ENCODE results near the gene FOXO3. TPM values are rescaled to one million over a fixed set of nuclear protein-coding genes. Genes with fewer than 3 reads are reported as not detected.
"Not testable (repeated sequence)": the region's sequence is repeated elsewhere in the genome, so short reads cannot be mapped to it uniquely, and the experiment has no call there.

Gene FOXO3
- total RNA-seq, 1 donor from 2014 or later: 32.8 TPM

DNA sequence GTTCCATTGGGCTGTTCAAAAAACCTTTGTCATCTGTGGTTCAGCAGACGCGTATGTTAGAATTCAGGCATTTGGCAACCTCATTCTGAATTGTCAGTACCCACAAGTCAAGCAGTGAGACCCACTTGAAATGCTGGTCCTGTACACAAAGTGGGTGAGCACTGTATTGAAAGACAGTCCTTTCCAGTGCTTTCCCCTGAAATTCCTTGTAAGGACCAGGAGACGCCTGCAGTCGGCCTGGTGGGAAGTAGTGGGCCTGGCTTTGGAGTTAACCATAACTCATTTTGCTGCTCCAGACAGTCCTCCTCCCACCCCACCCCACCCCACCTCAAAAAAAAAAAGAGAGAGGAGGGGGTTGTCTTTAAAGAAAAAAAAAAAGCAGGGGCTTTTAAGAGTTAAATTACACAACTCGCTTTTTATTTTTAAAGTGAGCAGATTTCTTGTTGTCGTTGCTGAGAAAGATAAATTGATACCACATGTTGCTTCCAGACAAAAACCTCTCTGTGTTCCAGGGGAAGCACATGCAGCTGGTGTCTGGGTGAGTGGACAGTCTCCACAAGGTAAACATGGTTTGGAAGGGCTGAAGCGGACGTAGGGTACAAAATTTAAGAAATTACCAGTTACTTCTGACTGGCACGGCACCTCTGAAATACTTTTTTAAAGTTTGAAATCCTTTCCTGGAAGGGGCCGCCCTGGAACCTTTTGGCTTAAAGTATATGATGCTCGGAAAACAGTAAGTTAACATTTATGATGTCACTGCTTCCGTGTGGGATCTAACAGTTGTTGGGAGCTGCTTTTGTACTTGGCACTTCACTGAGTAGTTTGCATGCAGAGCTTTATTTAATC lies 95.3 kb downstream of the FOXO3 start:
- DNase-seq (ENCODE audit: low read depth, low spot score): no peak
- Mint-ChIP-seq H3K36me3 (ENCODE audit: low read depth) (peaks cover 2% of the 10 kb centered on the region), H3K4me3 (peak overlapping the region; percentile 62), H3K27me3 (ENCODE audit: low read depth) (no peaks in the 10 kb centered on the region), H3K4me1 (peaks cover 54% of the 10 kb centered on the region), H3K27ac (ENCODE audit: unreplicated experiment) (peak overlapping the region; percentile 10), H3K9me3 (no peaks in the 10 kb centered on the region)
- TF ChIP-seq, protein P1, sequence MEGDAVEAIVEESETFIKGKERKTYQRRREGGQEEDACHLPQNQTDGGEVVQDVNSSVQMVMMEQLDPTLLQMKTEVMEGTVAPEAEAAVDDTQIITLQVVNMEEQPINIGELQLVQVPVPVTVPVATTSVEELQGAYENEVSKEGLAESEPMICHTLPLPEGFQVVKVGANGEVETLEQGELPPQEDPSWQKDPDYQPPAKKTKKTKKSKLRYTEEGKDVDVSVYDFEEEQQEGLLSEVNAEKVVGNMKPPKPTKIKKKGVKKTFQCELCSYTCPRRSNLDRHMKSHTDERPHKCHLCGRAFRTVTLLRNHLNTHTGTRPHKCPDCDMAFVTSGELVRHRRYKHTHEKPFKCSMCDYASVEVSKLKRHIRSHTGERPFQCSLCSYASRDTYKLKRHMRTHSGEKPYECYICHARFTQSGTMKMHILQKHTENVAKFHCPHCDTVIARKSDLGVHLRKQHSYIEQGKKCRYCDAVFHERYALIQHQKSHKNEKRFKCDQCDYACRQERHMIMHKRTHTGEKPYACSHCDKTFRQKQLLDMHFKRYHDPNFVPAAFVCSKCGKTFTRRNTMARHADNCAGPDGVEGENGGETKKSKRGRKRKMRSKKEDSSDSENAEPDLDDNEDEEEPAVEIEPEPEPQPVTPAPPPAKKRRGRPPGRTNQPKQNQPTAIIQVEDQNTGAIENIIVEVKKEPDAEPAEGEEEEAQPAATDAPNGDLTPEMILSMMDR (conservative IDR thresholded peaks at IDR 0.05): no peak

DNA sequence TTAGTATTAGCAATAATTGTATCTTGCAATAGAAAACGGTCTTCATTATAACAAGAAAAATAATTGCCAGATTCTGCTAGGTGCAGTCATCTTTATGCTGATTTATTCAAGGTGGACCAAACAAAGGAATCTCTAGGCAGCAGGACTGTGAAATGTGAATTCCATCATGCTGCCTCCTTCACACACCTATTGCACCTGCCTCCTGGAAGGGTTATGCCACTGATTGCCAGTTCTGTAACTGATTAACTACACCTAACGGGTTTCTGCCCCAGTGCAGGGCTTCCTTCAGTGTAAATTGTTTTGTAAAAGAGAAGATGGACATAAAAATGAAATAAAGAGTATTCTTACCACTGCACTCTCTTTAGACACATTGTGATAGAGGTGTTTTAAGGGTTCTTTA lies 96.1 kb downstream of the FOXO3 start:
- TF ChIP-seq, protein P1 (conservative IDR thresholded peaks at IDR 0.05): no peak
- H3K9me3 Mint-ChIP-seq: no peaks in the 10 kb centered on the region
- DNase-seq (ENCODE audit: low read depth, low spot score): no peak
- peak overlapping the region; percentile 22 for H3K27ac Mint-ChIP-seq (ENCODE audit: unreplicated experiment)
- H3K27me3 Mint-ChIP-seq (ENCODE audit: low read depth): no peaks in the 10 kb centered on the region
- H3K4me3 Mint-ChIP-seq: no peak overlapping the region
- H3K36me3 Mint-ChIP-seq (ENCODE audit: low read depth): peaks cover 2% of the 10 kb centered on the region
- peaks cover 49% of the 10 kb centered on the region for H3K4me1 Mint-ChIP-seq

DNA sequence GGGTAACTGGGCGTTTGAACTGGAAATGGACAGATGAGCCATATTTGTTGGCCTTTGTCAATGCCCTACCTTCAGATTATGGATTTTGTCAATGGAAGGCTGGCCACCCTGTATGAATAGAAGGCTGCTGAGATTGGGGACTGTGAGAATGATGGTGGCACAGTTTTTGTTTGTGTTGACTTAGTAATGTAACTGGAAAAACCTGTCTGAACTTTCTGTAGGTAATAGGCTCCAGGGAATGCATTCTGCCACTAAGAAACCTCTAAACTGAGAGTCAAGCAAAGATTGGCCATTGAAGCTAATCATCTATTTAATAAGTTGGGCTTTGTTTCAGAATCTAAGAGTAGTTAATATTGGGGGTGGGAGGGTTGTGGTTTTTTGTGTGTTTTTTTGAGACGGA lies 97.5 kb downstream of the FOXO3 start:
- H3K27ac Mint-ChIP-seq (ENCODE audit: unreplicated experiment): peak overlapping the region; percentile 40
- H3K4me1 Mint-ChIP-seq: peaks cover 49% of the 10 kb centered on the region
- no peaks in the 10 kb centered on the region for H3K27me3 Mint-ChIP-seq (ENCODE audit: low read depth)
- no peak for DNase-seq (ENCODE audit: low read depth, low spot score)
- H3K4me3 Mint-ChIP-seq: no peak overlapping the region
- no peaks in the 10 kb centered on the region for H3K9me3 Mint-ChIP-seq
- TF ChIP-seq, protein P1 (conservative IDR thresholded peaks at IDR 0.05): no peak
- H3K36me3 Mint-ChIP-seq (ENCODE audit: low read depth): peaks cover 2% of the 10 kb centered on the region

DNA sequence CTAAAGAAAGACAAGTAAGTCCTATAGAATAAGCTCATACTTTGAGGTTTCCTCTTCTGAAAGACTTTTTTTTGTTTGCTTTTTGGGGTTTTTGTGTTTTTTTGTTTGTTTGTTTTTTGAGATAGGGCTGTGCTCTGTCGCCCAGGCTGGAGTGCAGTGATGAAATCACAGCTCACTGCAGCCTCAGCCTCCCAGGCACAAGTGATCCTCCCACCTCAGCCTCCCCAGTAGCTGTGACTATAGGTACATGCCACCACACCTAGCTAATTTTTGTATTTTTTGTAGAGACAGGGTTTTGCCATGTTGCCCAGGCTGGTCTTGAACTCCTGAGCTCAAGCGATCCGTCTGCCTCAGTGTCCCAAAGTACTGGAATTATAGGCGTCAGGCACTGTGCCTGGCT lies 98.1 kb downstream of the FOXO3 start:
- not testable (repeated sequence) for H3K27ac Mint-ChIP-seq (ENCODE audit: unreplicated experiment)

DNA sequence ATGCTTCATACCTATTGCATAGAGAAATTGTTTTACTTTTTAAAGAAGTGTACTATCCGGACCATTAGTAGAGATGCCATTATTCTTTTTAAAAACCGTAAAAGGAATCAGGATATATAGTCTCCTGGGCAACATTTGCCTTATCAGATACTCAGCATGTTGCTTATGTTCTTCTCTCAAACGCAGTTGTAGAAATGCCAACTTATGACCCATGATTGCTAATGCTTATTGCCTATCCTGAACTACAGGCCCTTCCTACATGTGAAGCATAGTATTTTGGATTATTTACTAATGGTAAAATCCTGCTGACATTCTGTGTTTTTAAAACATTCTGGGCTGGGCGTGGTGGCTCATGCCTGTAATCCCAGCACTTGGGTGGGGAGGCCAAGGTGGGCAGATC lies 99.5 kb downstream of the FOXO3 start:
- Mint-ChIP-seq H3K27me3 (ENCODE audit: low read depth) (no peaks in the 10 kb centered on the region), H3K4me3 (no peak overlapping the region), H3K9me3 (no peaks in the 10 kb centered on the region), H3K27ac (ENCODE audit: unreplicated experiment) (no peak overlapping the region), H3K4me1 (peaks cover 29% of the 10 kb centered on the region), H3K36me3 (ENCODE audit: low read depth) (peaks cover 6% of the 10 kb centered on the region)
- no peak for DNase-seq (ENCODE audit: low read depth, low spot score)
- TF ChIP-seq, protein P1 (conservative IDR thresholded peaks at IDR 0.05): no peak

More for the DNA sequence above, 98.1 kb downstream of the FOXO3 start:
- H3K27me3 Mint-ChIP-seq (ENCODE audit: low read depth); H3K36me3 Mint-ChIP-seq (ENCODE audit: low read depth); H3K4me3 Mint-ChIP-seq; DNase-seq (ENCODE audit: low read depth, low spot score); H3K9me3 Mint-ChIP-seq: not testable (repeated sequence)
- H3K4me1 Mint-ChIP-seq: peaks cover 44% of the 10 kb centered on the region

DNA sequence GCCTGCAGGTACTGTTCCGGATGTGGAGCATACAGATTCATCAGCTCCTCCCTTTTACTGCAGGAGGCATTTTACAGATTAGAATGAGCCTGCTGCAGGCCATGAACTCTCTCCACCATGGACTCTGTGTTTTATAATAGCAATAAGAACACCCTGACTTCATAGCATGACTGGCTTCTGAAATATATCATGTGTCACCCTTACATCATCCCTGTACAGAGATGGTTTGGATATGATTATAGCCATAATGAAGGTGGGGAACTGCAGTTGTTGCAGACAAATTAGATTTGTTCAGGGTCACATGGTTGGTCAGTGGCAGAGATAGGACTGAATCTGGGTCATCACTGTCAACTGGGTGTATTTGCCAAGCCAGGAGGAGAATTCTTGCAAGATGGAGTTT lies 100.7 kb downstream of the FOXO3 start:
- H3K9me3 Mint-ChIP-seq: no peaks in the 10 kb centered on the region
- H3K36me3 Mint-ChIP-seq (ENCODE audit: low read depth): peaks cover 6% of the 10 kb centered on the region
- H3K27me3 Mint-ChIP-seq (ENCODE audit: low read depth): no peaks in the 10 kb centered on the region
- no peak overlapping the region for H3K4me3 Mint-ChIP-seq
- peaks cover 18% of the 10 kb centered on the region for H3K4me1 Mint-ChIP-seq
- DNase-seq (ENCODE audit: low read depth, low spot score): no peak
- no peak overlapping the region for H3K27ac Mint-ChIP-seq (ENCODE audit: unreplicated experiment)
- TF ChIP-seq, protein P1 (conservative IDR thresholded peaks at IDR 0.05): no peak
